HepG2 (cell line): ENCODE measurements around the gene FXYD1. TPM values are rescaled to one million over a fixed set of nuclear protein-coding genes. Genes with fewer than 3 reads are reported as not detected.

ENCODE experiments used
- CERS6 ChIP-seq: sonication (generic); formaldehyde crosslinking; IDR thresholded peaks from 2 replicates; pipeline ENCODE4 v1.5.0; 2020; ENCODE audit warnings: missing genetic modification reagents
- FOSL2 ChIP-seq: sonication (generic); formaldehyde crosslinking; IDR thresholded peaks from 2 replicates; pipeline ENCODE4 v1.4.0; 2020; ENCODE audit warnings: missing genetic modification reagents
- FOXK2 ChIP-seq: fragments of 450-650 bp; IDR thresholded peaks from 2 replicates; pipeline ENCODE4 v1.6.1; 2016
- HOXA7 ChIP-seq: sonication (generic); formaldehyde crosslinking; IDR thresholded peaks from 2 replicates; pipeline ENCODE4 v1.8.1; 2022; ENCODE audit warnings: mild to moderate bottlenecking, missing genetic modification reagents, moderate library complexity
- IRF1 ChIP-seq: sonication (generic); formaldehyde crosslinking; IDR thresholded peaks from 2 replicates; pipeline ENCODE4 v1.4.0; 2020; ENCODE audit warnings: low read depth, mild to moderate bottlenecking, missing genetic modification reagents
- NFKB2 ChIP-seq: sonication (generic); formaldehyde crosslinking; IDR thresholded peaks from 2 replicates; pipeline ENCODE4 v1.4.0; 2020; ENCODE audit warnings: missing genetic modification reagents, borderline replicate concordance
- PAXIP1 ChIP-seq: sonication (generic); formaldehyde crosslinking; conservative IDR thresholded peaks from 2 replicates; pipeline ENCODE4 v1.4.0; 2020; ENCODE audit warnings: mild to moderate bottlenecking, missing genetic modification reagents, moderate library complexity
- SNAPC4 ChIP-seq: sonication (generic); formaldehyde crosslinking; IDR thresholded peaks from 2 replicates; pipeline ENCODE4 v1.4.0; 2020; ENCODE audit warnings: mild to moderate bottlenecking, missing genetic modification reagents
- TBX2 ChIP-seq: sonication (generic); formaldehyde crosslinking; IDR thresholded peaks from 2 replicates; pipeline ENCODE4 v1.5.0; 2020; ENCODE audit warnings: missing genetic modification reagents, mild to moderate bottlenecking, borderline replicate concordance
- YY1 ChIP-seq: IDR thresholded peaks from 2 replicates; pipeline ENCODE4 v1.6.1; 2011; ENCODE audit warnings: low read length, low read depth, moderate library complexity, mild to moderate bottlenecking; ENCODE audit not compliant: insufficient read depth, insufficient replicate concordance
- ZFP41 ChIP-seq: sonication (generic); formaldehyde crosslinking; IDR thresholded peaks from 2 replicates; pipeline ENCODE4 v1.4.0; 2020; ENCODE audit warnings: mild to moderate bottlenecking, missing genetic modification reagents, borderline replicate concordance
- ZHX1 ChIP-seq: sonication (generic); formaldehyde crosslinking; IDR thresholded peaks from 2 replicates; pipeline ENCODE4 v1.8.1; 2022; ENCODE audit warnings: low read depth, mild to moderate bottlenecking, missing genetic modification reagents
- ZNF232 ChIP-seq: sonication (generic); formaldehyde crosslinking; IDR thresholded peaks from 2 replicates; pipeline ENCODE4 v1.4.0; 2020; ENCODE audit warnings: missing genetic modification reagents, borderline replicate concordance
- ZNF850 ChIP-seq: sonication (generic); formaldehyde crosslinking; conservative IDR thresholded peaks from 2 replicates; pipeline ENCODE4 v1.9.0; 2021; ENCODE audit warnings: mild to moderate bottlenecking, missing genetic modification reagents
- ZSCAN9 ChIP-seq: IDR thresholded peaks from 2 replicates; pipeline ENCODE4 v1.6.1; 2016; ENCODE audit warnings: borderline replicate concordance
- polyA plus RNA-seq, 8 experiments: library from polyadenylated mRNA; depleted of rRNA in 3 of 8; stranded (reverse) in 7 of 8; unstranded in 1 of 8; fragments of >200 nt; fragmentation: Illumina TruSeq in 4 of 8; extraction: Trizol in 4 of 8; gene quantifications; 2 replicates each; pipeline versions ENCODE4 v1.2.1 to v1.2.3, GENCODE V29; 2011 to 2016; ENCODE audit warnings: low read depth in 4 of 8, missing spikeins in 1 of 8, mixed read lengths in 1 of 8; ENCODE audit not compliant: insufficient read depth in 1 of 8
- total RNA-seq, 5 experiments: library from RNA; depleted of rRNA; stranded (reverse); fragments of >200 nt; fragmentation: Illumina TruSeq; extraction: Trizol; gene quantifications; 2 replicates each; pipeline ENCODE4 v1.2.3, GENCODE V29; 2016; ENCODE audit warnings: low read depth in 1 of 5

Gene FXYD1
- total and polyA plus RNA-seq, 2 of the 13 experiments (the other 11 are each of a cell fraction or from before 2014, with no cell fraction given) = 31.2 TPM; not detected in 1

GRCh38 chr19:35136977-35137702 is 1.5 kb upstream of the FXYD1 start (continued):
- TF ChIP-seq SNAPC4 (CRISPR knock-in tag) (0 out of 2 replicates have a peak, but pooled peaks have one; percentile 41), YY1 (no peak), ZHX1 (CRISPR knock-in tag) (0 out of 2 replicates have a peak, but pooled peaks have one; percentile 31), ZFP41 (CRISPR knock-in tag) (no peak), PAXIP1 (CRISPR knock-in tag) (peak; percentile 83), ZNF850 (CRISPR knock-in tag) (no peak), HOXA7 (CRISPR knock-in tag) (no peak), ZNF232 (CRISPR knock-in tag) (0 out of 2 replicates have a peak, but pooled peaks have one; percentile 60), TBX2 (peak; percentile 81), CERS6 (CRISPR knock-in tag) (no peak), IRF1 (CRISPR knock-in tag) (no peak), FOXK2 (peak; percentile 50; the same call in 1 of the 2 replicates), FOSL2 (CRISPR knock-in tag) (peak; percentile 7; the same call in 1 of the 2 replicates), NFKB2 (peak; percentile 48; the same call in 1 of the 2 replicates), ZSCAN9 (CRISPR knock-in tag) (peak; percentile 27; the same call in 1 of the 2 replicates)
